Putamen (tissue), 1 donor: ENCODE measurements around the gene WDR18.
A peak's percentile ranks its signal among the peaks of the same experiment; 100 is the strongest.

Source experiments
- DNase-seq: peaks from one replicate; pipeline ENCODE4 v3.0.0-alpha.2; 2016; ENCODE audit warnings: low spot score

Gene WDR18, protein sequence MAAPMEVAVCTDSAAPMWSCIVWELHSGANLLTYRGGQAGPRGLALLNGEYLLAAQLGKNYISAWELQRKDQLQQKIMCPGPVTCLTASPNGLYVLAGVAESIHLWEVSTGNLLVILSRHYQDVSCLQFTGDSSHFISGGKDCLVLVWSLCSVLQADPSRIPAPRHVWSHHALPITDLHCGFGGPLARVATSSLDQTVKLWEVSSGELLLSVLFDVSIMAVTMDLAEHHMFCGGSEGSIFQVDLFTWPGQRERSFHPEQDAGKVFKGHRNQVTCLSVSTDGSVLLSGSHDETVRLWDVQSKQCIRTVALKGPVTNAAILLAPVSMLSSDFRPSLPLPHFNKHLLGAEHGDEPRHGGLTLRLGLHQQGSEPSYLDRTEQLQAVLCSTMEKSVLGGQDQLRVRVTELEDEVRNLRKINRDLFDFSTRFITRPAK

DNA sequence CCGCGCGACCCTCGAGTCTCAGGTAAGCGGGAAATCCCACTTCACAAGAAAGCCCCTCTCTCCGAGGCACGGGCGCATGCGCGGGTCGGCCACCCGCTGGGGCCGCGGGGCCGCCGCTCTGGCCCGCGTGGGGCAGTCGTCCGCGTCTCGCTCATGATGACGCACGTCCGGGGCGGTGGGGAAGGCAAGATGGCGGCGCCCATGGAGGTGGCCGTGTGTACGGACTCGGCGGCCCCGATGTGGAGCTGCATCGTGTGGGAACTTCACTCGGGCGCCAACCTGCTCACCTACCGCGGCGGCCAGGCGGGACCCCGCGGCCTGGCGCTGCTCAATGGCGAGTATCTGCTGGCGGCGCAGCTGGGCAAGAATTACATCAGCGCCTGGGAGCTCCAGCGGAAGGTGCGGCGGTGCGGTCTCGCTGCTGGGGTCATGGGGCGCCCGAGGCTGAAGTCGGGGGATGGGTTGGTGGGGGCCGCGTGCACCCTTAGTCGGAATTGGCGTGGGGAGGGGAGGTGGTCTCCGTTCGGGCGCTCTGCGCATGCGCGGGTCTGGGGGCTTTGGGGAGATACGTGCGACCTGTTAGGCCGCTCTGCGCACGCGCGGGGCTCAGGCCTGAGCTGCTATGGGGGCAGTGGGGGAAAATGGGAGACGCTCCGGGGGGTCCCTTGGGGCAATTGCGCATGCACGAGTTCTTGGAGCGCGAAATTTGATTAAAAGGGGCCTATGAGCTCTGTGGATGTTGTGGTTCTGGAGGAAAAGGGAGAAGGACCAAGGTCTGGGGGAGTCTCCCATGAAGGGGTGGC is at the start of gene WDR18:
Gene WDR18 (plus strand): TSS at position 181 of the 803 bp plus-strand sequence. CDS start 9 bp downstream, at position 190.
- peak; percentile 94 for DNase-seq

- DNase-seq, result peak; percentile 52
Observed at GRCh38 chr19:934865-935479, 49.2 kb upstream of the WDR18 start.

DNA sequence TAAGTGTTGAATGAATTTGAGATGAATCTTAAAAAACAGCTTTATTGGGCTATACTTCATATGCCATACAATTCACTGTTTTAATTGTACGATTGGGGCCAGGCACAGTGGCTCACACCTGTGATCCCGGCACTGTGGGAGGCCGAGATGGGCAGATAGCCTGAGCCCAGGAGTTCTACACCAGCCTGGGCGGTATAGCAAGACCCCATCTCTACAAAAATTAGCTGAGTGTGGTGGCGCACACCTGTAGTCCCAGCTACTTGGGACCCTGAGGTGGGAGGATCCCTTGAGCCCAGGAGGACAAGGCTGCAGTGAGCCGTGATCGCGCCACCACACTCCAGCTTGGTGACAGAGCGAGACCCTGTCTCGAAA is 48.0 kb upstream of the WDR18 start:
- no peak for DNase-seq

DNA sequence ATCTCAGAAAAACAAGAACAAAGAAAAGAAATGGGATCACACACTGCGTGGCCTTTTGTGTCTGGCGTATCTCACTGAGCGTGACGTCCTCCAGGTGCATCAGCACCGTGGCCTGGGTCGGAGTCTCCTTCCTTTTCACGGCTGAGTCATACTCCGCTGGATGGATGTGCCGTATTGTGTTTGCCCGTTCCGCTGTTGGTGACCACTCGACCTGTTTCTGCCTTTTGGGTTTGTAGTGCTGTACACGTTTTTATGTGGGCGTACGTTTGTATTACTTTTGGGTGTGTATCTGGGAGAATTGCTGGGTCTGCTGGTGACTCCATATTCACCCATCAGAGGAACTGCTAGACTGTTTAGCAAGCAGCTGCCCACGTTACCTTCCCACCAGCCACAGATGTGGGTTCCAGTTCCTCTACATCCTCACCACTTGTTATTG is 46.9 kb upstream of the WDR18 start:
- no peak for DNase-seq

DNA sequence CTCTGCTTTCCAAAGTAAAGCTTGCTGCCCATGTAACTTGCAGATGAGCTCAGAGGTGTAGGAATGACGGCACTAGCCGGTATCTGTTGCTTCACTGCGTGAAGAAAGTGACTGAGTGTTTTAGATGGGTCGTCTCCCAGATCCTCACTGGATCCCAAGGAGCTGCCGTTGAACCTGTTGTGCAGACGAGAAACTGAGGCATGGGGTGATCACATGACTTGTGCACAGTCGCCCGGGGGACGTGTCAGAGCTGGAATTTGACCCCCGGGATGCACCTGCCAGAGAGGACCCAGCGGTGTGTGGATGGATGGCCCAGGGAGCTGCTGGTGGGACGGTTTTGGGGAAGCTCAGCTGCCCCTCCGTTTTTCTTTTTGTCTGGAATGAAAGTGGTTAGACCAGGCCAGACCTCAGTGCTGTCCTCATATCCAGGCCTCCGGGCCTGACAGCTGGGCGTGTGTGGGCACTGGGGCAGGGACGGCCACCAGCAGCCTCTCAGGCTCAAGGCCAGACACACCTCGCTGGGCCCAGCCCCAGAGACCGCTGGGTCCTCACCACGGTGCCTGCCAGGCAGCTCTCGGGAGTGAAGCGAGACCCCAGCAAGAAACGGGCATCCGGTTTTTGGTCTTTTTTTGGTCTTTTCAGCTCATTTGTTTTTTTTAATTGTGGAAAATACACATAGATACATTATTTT is 45.8 kb upstream of the WDR18 start:
- no peak for DNase-seq

DNA sequence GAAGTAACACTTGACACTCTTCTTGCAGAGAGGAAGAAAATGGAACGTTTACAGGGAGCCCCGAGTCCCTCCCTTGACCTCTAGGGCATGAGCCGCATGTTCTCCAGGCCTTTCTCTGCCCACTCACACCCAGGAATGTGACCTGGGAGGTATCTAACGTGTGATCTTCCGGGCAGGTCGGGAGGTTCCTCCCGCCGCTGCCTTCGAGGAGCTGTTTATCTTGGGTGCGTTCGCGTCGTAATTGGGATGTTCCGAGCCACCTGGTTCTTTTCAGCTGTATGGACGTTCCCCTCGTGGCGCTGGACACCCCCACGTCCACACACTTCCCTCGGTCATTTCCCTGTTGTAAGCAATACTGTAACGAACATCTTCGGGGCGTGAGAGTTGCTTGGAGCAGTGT is 44.7 kb upstream of the WDR18 start:
- DNase-seq, result no peak

GRCh38 chr19:939922-940321 is 44.2 kb upstream of the WDR18 start:
- no peak for DNase-seq

DNA sequence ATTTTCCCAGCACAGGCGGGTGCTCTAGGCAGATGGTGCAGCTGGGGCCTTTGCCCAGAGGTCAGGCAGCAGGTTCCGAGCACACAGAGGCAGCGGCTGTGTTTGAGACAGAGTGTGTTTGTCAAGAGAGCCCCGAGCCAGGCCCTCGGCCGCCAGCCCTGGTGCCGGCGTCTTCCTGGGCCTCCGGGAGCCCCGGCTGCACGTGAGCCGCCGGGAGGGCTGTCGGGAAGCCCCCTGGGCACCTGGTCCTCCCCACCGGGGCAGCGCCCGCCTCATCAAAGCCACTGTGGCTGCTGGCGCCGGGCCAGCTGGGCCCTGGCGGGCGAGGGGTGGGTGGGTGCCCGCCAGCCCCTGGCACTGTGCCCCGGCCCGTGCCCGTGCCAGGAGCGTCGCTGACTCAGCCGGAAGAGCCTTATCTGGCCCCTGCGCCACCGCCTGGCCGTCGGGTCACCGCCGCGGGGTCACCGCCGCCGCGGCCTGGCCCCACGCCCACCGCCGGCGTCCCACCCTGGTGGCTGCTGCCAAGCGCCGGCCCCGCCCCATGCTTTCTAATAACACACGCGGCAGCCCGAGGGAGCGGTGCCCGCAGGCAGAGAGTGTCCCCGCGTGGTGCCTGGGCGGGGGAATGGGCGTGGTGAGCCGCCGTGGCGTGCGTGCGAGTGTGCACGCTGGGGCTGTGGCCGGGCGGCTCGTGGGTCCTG is 43.4 kb upstream of the WDR18 start:
- DNase-seq, result peak; percentile 70

- no peak for DNase-seq
Observed at GRCh38 chr19:941292-942132, 42.6 kb upstream of the WDR18 start.

DNA sequence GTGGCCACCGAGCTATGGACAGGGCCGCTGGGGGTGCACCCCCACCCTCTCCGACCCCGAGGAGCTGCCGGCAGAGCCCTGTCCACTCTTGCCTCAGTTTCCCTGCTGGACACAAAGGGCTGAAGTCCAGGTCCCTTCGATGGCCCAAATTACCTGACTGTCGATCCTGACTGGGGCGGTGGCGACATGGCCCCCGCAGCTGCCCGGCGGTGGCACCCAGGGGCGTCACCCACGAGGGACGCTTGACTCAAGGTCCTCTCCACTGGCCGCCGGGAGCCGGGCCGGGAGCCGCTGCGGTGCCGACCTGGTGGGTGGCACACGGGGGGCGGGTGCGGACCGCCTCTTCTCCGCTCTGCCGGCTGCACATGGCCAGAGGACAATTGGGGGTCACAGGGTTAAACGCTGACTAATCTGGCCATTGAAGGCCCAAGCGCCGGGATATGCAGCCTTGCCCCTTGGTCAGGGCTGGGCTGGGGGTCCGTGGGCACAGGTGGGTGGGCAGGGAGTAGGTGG is 42.0 kb upstream of the WDR18 start:
- no peak for DNase-seq

GRCh38 chr19:943551-944170 is 40.5 kb upstream of the WDR18 start:
- DNase-seq, result no peak

GRCh38 chr19:944171-944567 is 40.0 kb upstream of the WDR18 start:
- DNase-seq, result no peak

GRCh38 chr19:944663-945241 is 39.4 kb upstream of the WDR18 start:
- DNase-seq, result no peak

GRCh38 chr19:945401-946252 is 38.5 kb upstream of the WDR18 start:
- DNase-seq, result no peak

GRCh38 chr19:947090-947706 is 36.9 kb upstream of the WDR18 start:
- no peak for DNase-seq

DNA sequence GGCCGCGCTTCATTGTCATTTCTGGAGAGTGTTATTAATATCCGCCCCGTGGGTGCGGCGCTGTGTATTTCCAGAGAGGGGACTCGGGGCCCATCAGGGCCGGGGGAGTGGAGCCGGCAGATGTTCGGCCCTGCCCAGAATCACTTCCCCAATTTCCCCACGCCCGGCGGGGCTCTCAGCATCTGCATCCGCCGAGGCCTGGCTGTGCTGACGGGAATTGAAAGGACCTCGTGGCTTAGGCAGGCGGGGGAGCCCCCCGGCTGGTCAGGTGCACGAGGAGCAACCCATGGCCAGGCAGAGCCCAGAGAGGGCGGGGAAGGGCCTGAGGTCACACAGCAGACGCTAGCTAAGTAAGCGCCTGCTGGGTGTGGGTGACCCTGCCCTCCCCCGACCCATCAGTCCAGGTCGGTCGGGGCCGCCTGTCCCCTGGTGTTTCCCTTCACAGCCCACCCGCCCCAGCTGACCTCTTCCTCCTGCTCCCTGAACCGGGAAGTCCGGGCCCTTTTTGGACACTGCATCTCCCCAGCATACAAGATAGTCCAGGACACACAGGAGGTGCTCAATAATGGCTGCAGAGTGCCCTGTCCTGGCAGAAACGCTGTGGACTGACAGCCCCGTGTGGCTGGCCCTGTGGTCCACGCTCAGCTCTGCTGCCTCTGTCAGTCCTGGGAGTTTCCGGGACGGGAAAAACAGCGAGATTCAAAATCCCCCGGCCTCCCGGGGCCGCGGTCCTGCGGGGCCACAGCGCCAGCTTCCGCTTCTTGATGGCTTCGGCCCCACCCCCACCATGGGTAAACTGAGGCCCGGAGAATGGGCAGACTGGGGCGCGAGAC is 36.2 kb upstream of the WDR18 start:
- DNase-seq, result no peak

GRCh38 chr19:948842-949496 is 35.2 kb upstream of the WDR18 start:
- no peak for DNase-seq
